GM12801 (cell line): Measurements from ENCODE around the gene CNTNAP2.

Experiments used
- TF ChIP-seq, protein P1 (sequence below): IDR thresholded peaks from one replicate; pipeline ENCODE4 v1.5.1; 2011; ENCODE audit warnings: control low read depth; ENCODE audit not compliant: insufficient read length; ENCODE audit errors: extremely low read depth

CNTNAP2 gene

DNA sequence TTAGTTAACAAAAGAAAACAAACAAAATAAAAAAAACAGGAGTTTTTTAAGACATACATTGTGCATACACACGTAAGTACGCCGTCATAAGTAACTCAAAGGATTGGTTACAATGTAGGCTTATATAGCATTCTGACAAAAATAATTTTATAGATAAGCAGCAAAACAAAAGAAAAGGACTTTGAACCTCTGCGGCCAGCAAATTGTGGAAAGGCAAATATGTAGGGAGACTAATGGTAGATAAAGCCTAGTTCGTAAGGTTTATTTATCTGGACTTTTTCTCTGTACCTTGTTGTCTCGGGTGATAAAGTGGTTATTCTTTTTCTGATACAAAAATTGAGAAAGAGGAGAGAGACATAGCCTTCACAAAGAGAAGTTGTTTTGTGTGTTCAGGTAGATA lies 891.9 kb downstream of the CNTNAP2 start:
- TF ChIP-seq, protein P1, sequence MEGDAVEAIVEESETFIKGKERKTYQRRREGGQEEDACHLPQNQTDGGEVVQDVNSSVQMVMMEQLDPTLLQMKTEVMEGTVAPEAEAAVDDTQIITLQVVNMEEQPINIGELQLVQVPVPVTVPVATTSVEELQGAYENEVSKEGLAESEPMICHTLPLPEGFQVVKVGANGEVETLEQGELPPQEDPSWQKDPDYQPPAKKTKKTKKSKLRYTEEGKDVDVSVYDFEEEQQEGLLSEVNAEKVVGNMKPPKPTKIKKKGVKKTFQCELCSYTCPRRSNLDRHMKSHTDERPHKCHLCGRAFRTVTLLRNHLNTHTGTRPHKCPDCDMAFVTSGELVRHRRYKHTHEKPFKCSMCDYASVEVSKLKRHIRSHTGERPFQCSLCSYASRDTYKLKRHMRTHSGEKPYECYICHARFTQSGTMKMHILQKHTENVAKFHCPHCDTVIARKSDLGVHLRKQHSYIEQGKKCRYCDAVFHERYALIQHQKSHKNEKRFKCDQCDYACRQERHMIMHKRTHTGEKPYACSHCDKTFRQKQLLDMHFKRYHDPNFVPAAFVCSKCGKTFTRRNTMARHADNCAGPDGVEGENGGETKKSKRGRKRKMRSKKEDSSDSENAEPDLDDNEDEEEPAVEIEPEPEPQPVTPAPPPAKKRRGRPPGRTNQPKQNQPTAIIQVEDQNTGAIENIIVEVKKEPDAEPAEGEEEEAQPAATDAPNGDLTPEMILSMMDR = no peak

DNA sequence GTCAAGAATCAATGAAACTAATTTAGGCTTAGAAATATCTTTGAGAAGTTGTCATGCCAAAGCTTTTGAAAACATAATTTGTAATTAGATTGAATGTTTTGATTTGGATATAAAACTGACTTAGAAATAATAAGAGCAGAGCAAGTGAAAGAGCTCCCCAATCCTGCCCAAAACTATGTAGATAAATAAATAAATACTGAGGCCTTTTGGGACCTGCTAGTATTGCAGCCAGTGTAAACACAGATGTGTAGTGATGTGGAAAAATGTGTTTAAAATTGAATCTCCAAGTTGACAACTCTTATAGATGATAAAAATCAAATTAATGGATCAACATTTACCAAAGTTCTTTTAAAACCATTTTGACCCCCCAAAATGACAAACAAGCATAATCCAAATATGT lies 896.1 kb downstream of the CNTNAP2 start:
- TF ChIP-seq, protein P1 = no peak

DNA sequence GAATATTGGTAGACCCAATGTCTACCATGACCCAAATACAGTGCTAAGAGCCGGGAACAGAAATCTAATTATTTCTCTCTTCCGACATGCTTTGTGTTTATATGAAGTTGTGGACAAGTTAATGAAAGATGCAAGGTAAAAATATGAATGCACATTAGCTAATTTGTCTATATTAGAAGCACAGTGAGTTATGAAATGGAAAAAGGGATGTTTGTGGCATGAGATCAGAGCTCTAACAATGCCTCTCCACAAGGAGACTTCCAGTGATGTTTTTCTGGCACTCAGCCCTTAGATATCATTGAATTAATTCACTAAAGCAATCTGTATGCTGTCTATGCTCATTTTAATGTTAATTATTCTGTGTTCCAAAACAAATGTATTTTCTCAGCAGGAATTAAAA lies 897.2 kb downstream of the CNTNAP2 start:
- TF ChIP-seq, protein P1 = no peak

DNA sequence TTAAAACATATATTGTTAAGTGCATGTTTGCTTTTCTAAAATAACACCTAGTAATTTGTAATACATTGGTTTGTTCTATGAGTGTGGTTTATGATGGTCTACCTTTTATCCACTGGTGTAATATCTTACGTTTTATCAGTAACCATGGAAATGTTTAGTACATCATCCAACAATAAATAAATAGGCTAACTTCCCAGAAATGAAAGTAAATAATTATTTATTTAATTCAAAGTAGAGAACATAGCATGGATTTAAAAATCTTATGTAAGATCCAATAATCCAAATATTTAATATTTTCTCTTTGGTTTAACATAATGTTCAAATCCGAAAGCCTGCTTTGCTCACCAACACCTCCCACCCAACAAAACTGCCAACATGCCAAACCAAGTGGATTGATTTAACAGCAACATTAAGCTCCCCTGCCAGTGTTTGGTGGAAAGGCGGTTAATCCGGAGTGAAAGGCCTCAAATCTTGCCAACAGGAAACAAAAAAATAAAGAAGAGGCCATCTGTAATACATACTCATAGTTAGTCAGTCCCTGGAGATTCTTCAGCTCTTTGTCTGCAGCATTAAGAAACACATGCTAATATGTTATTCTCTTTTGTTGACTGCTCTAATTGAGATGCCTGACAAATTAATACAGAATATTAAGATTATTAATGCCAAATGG lies 897.8 kb downstream of the CNTNAP2 start:
- TF ChIP-seq, protein P1 = no peak

DNA sequence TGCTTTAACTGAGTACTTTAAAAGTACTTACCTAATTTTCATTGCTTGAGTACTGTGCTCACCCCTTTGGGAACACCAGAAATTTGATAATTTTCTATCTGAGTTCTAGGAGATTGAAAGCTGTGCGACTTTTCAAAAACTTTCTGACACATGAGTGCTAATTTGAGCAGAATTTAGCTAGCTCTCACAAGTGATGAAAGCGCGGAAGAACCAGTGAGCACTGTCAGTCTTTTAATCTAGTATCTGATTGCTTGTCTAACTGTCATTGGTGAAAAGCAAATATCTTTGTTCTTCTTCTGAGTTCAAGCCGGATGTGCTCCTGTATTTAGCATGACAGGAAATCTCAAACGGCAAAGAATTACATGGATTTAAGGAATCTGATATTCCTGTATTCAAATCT lies 899.4 kb downstream of the CNTNAP2 start:
- TF ChIP-seq, protein P1 = no peak

DNA sequence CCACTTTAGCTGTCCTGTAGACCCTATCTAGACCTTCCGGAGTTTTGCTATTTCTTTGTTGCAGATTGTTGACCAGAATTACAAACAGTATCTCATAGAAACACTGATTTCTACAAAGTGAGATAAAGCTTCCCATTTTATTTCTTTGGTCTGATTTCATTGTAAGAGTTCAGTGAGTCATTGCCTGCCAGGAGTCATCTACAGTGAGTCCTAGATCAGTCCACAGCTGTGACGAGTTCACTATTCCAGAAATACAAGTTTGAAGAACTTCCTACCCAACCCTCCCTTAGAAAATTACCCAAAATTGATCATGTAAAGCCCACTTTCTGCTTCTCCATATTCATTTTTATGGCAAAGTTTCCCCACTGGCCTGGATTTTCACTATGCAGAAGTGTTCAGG lies 905.5 kb downstream of the CNTNAP2 start:
- TF ChIP-seq, protein P1 = no peak

DNA sequence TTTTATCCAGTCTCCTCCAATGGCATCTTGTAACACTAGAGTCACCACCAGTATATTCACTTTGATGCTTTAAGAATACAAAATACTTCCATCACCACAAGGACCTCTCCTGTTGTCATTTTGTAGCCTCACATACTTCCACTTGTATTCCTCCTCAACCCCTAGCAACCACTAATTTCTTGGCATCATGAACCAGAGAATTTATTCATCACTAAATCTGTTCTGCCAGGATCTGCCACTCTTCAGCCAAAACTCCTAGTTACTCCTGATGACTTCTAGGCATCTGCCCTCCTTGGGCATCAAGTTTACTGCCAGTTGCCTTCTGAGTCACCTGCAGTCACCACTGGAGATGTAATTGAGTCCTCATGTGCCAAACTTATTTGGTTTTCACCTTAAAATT lies 906.8 kb downstream of the CNTNAP2 start:
- TF ChIP-seq, protein P1 = no peak

DNA sequence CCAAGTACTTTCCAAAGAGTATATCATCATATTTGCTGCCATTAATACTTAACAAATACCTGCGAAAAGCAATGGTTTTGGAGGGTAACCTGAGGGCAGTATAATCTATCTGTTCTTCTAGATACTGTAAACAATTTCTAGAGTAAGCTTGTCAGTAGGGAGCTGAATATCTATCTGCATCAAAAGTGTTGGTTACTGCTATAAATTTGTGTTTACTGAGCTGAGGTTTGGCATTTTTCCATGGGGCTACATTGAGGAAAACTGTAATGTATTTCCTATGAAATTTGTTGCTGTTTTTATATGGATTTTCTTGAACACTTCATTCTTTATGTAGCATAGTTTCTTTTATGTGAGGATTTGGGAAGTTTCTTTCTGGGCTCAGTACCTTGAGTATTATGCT lies 913.4 kb downstream of the CNTNAP2 start:
- TF ChIP-seq, protein P1 = no peak
